ENCODE results near the gene SMIM23.

SMIM23 gene

GRCh38 chr5:171826132-171826531 lies 40.5 kb downstream of the SMIM23 start:
- Histone ChIP-seq H3K27me3 (ENCODE audit: control insufficient read depth in 1 of 2, insufficient read depth in 1 of 2, low read length in 2 of 2) (peaks cover 13 to 17% of the 10 kb centered on the region in 2 experiments), H2BK5ac (ENCODE audit: low read depth, low read length, poor library complexity, severe bottlenecking) (no peak overlapping the region), H3K23ac (ENCODE audit: low read length in 2 of 2) (no peak overlapping the region), H3K4ac (ENCODE audit: low read depth in 1 of 2, low read length in 2 of 2) (no peak overlapping the region), H2BK120ac (ENCODE audit: low read depth, low read length) (no peak overlapping the region), H3K18ac (ENCODE audit: low read depth in 1 of 2, low read length in 2 of 2) (no peak overlapping the region), H3K27ac (ENCODE audit: low read length, poor library complexity, severe bottlenecking) (no peak overlapping the region), H3K4me2 (ENCODE audit: low read length, poor library complexity, severe bottlenecking) (no peak overlapping the region), H3K4me1 (ENCODE audit: control insufficient read depth, insufficient read depth, low read depth, low read length) (no peaks in the 10 kb centered on the region), H3K14ac (ENCODE audit: low read length in 2 of 2) (no peak overlapping the region), H3K9me3 (ENCODE audit: control insufficient read depth, low read length) (peaks cover 55% of the 10 kb centered on the region), H4K91ac (ENCODE audit: low read length) (no peak overlapping the region), H3K9ac (ENCODE audit: low read length) (no peak overlapping the region), H4K8ac (ENCODE audit: low read length) (no peak overlapping the region), H3K4me3 (ENCODE audit: insufficient read depth in 1 of 2, low read depth in 1 of 2, low read length in 2 of 2) (no peak overlapping the region), H3K79me1 (replicated peaks; ENCODE audit: low read length, poor library complexity, severe bottlenecking) (no peaks in the 10 kb centered on the region), H2BK15ac (ENCODE audit: low read depth, poor library complexity, severe bottlenecking) (no peak overlapping the region), H2AK5ac (ENCODE audit: low read length, severe bottlenecking) (no peak overlapping the region), H2BK12ac (ENCODE audit: low read length in 2 of 2) (no peak overlapping the region), H3K36me3 (ENCODE audit: control insufficient read depth in 1 of 2, insufficient read depth in 2 of 2, low read depth in 1 of 2, low read length in 2 of 2) (no peaks in the 10 kb centered on the region), H2AFZ (ENCODE audit: low read depth, low read length) (no peak overlapping the region)
- peak; percentile 63 for DNase-seq
- WGBS, result 49% methylated on average over 4 of the region's 5 CpGs

- no peak overlapping the region for H2BK15ac ChIP-seq (ENCODE audit: low read depth, poor library complexity, severe bottlenecking)
- H3K4me2 ChIP-seq (ENCODE audit: low read length, poor library complexity, severe bottlenecking), result no peak overlapping the region
- no peak overlapping the region for H3K27ac ChIP-seq (ENCODE audit: low read length, poor library complexity, severe bottlenecking)
- H3K4me1 ChIP-seq (ENCODE audit: control insufficient read depth, insufficient read depth, low read depth, low read length), result no peaks in the 10 kb centered on the region
- DNase-seq, result no peak
- H3K79me1 ChIP-seq (replicated peaks; ENCODE audit: low read length, poor library complexity, severe bottlenecking), result no peaks in the 10 kb centered on the region
- H3K14ac ChIP-seq (ENCODE audit: low read length in 2 of 2), result no peak overlapping the region
- H2BK120ac ChIP-seq (ENCODE audit: low read depth, low read length), result no peak overlapping the region
- H2AFZ ChIP-seq (ENCODE audit: low read depth, low read length), result no peak overlapping the region
- H3K9me3 ChIP-seq (ENCODE audit: control insufficient read depth, low read length), result peaks cover 60% of the 10 kb centered on the region
- H3K36me3 ChIP-seq (ENCODE audit: control insufficient read depth in 1 of 2, insufficient read depth in 2 of 2, low read depth in 1 of 2, low read length in 2 of 2), result no peaks in the 10 kb centered on the region
- 97% methylated on average over 4 of the region's 9 CpGs for WGBS
- no peak overlapping the region for H3K4me3 ChIP-seq (ENCODE audit: insufficient read depth in 1 of 2, low read depth in 1 of 2, low read length in 2 of 2)
- H3K18ac ChIP-seq (ENCODE audit: low read depth in 1 of 2, low read length in 2 of 2), result no peak overlapping the region
- no peak overlapping the region for H2BK5ac ChIP-seq (ENCODE audit: low read depth, low read length, poor library complexity, severe bottlenecking)
- no peak overlapping the region for H2AK5ac ChIP-seq (ENCODE audit: low read length, severe bottlenecking)
- H3K4ac ChIP-seq (ENCODE audit: low read depth in 1 of 2, low read length in 2 of 2), result no peak overlapping the region
- H3K23ac ChIP-seq (ENCODE audit: low read length in 2 of 2), result no peak overlapping the region
- peaks cover 5 to 12% of the 10 kb centered on the region in 2 experiments for H3K27me3 ChIP-seq (ENCODE audit: control insufficient read depth in 1 of 2, insufficient read depth in 1 of 2, low read length in 2 of 2)
- no peak overlapping the region for H2BK12ac ChIP-seq (ENCODE audit: low read length in 2 of 2)
- no peak overlapping the region for H3K9ac ChIP-seq (ENCODE audit: low read length)
- no peak overlapping the region for H4K8ac ChIP-seq (ENCODE audit: low read length)
- H4K91ac ChIP-seq (ENCODE audit: low read length), result no peak overlapping the region
Observed at GRCh38 chr5:171827162-171827561, 41.5 kb downstream of the SMIM23 start.

- H3K18ac ChIP-seq (ENCODE audit: low read depth in 1 of 2, low read length in 2 of 2), result no peak overlapping the region
- H3K36me3 ChIP-seq (ENCODE audit: control insufficient read depth in 1 of 2, insufficient read depth in 2 of 2, low read depth in 1 of 2, low read length in 2 of 2), result no peaks in the 10 kb centered on the region
- H3K9ac ChIP-seq (ENCODE audit: low read length), result no peak overlapping the region
- H3K4me2 ChIP-seq (ENCODE audit: low read length, poor library complexity, severe bottlenecking), result no peak overlapping the region
- H2BK5ac ChIP-seq (ENCODE audit: low read depth, low read length, poor library complexity, severe bottlenecking), result no peak overlapping the region
- peaks cover 0 to 8% of the 10 kb centered on the region in 2 experiments for H3K27me3 ChIP-seq (ENCODE audit: control insufficient read depth in 1 of 2, insufficient read depth in 1 of 2, low read length in 2 of 2)
- H3K4me1 ChIP-seq (ENCODE audit: control insufficient read depth, insufficient read depth, low read depth, low read length), result no peaks in the 10 kb centered on the region
- no peak overlapping the region for H4K91ac ChIP-seq (ENCODE audit: low read length)
- no peak overlapping the region for H2AFZ ChIP-seq (ENCODE audit: low read depth, low read length)
- no peak overlapping the region for H2BK12ac ChIP-seq (ENCODE audit: low read length in 2 of 2)
- H3K79me1 ChIP-seq (replicated peaks; ENCODE audit: low read length, poor library complexity, severe bottlenecking), result no peaks in the 10 kb centered on the region
- H3K27ac ChIP-seq (ENCODE audit: low read length, poor library complexity, severe bottlenecking), result no peak overlapping the region
- H4K8ac ChIP-seq (ENCODE audit: low read length), result no peak overlapping the region
- no peak overlapping the region for H2AK5ac ChIP-seq (ENCODE audit: low read length, severe bottlenecking)
- H2BK120ac ChIP-seq (ENCODE audit: low read depth, low read length), result no peak overlapping the region
- no peak overlapping the region for H2BK15ac ChIP-seq (ENCODE audit: low read depth, poor library complexity, severe bottlenecking)
- H3K14ac ChIP-seq (ENCODE audit: low read length in 2 of 2), result no peak overlapping the region
- DNase-seq, result no peak
- WGBS, result 100% methylated on average over 1 of the region's 1 CpG
- H3K4ac ChIP-seq (ENCODE audit: low read depth in 1 of 2, low read length in 2 of 2), result no peak overlapping the region
- H3K9me3 ChIP-seq (ENCODE audit: control insufficient read depth, low read length), result peaks cover 54% of the 10 kb centered on the region
- H3K23ac ChIP-seq (ENCODE audit: low read length in 2 of 2), result no peak overlapping the region
- H3K4me3 ChIP-seq (ENCODE audit: insufficient read depth in 1 of 2, low read depth in 1 of 2, low read length in 2 of 2), result no peak overlapping the region
Observed at GRCh38 chr5:171830686-171831085, 45.1 kb downstream of the SMIM23 start.

- H2AFZ ChIP-seq (ENCODE audit: low read depth, low read length), result no peak overlapping the region
- 72% methylated on average over 2 of the region's 2 CpGs for WGBS
- no peak overlapping the region for H2BK12ac ChIP-seq (ENCODE audit: low read length in 2 of 2)
- no peak overlapping the region for H3K4ac ChIP-seq (ENCODE audit: low read depth in 1 of 2, low read length in 2 of 2)
- no peak overlapping the region for H4K8ac ChIP-seq (ENCODE audit: low read length)
- H3K9ac ChIP-seq (ENCODE audit: low read length), result no peak overlapping the region
- H2AK5ac ChIP-seq (ENCODE audit: low read length, severe bottlenecking), result no peak overlapping the region
- H3K23ac ChIP-seq (ENCODE audit: low read length in 2 of 2), result no peak overlapping the region
- H2BK5ac ChIP-seq (ENCODE audit: low read depth, low read length, poor library complexity, severe bottlenecking), result no peak overlapping the region
- no peak overlapping the region for H3K4me3 ChIP-seq (ENCODE audit: insufficient read depth in 1 of 2, low read depth in 1 of 2, low read length in 2 of 2)
- H3K79me1 ChIP-seq (replicated peaks; ENCODE audit: low read length, poor library complexity, severe bottlenecking), result no peaks in the 10 kb centered on the region
- H3K27me3 ChIP-seq (ENCODE audit: control insufficient read depth in 1 of 2, insufficient read depth in 1 of 2, low read length in 2 of 2), result peaks cover 3 to 12% of the 10 kb centered on the region in 2 experiments
- H3K4me1 ChIP-seq (ENCODE audit: control insufficient read depth, insufficient read depth, low read depth, low read length), result no peaks in the 10 kb centered on the region
- DNase-seq, result no peak
- H3K18ac ChIP-seq (ENCODE audit: low read depth in 1 of 2, low read length in 2 of 2), result no peak overlapping the region
- no peak overlapping the region for H4K91ac ChIP-seq (ENCODE audit: low read length)
- H3K36me3 ChIP-seq (ENCODE audit: control insufficient read depth in 1 of 2, insufficient read depth in 2 of 2, low read depth in 1 of 2, low read length in 2 of 2), result no peaks in the 10 kb centered on the region
- H2BK120ac ChIP-seq (ENCODE audit: low read depth, low read length), result no peak overlapping the region
- no peak overlapping the region for H3K27ac ChIP-seq (ENCODE audit: low read length, poor library complexity, severe bottlenecking)
- no peak overlapping the region for H2BK15ac ChIP-seq (ENCODE audit: low read depth, poor library complexity, severe bottlenecking)
- H3K4me2 ChIP-seq (ENCODE audit: low read length, poor library complexity, severe bottlenecking), result no peak overlapping the region
- H3K9me3 ChIP-seq (ENCODE audit: control insufficient read depth, low read length), result peaks cover 46% of the 10 kb centered on the region
- H3K14ac ChIP-seq (ENCODE audit: low read length in 2 of 2), result no peak overlapping the region
Observed at GRCh38 chr5:171832775-171833174, 47.2 kb downstream of the SMIM23 start.
